GM19324 (cell line): ENCODE results near the gene STPG1.

Experiments
- ATAC-seq: cut with Tn5 transposase; IDR thresholded peaks from one replicate; pipeline ENCODE4 v1.9.1; 2021; ENCODE audit warnings: mild to moderate bottlenecking, moderate library complexity; ENCODE audit not compliant: unreplicated experiment, low FRiP score

STPG1 gene

DNA sequence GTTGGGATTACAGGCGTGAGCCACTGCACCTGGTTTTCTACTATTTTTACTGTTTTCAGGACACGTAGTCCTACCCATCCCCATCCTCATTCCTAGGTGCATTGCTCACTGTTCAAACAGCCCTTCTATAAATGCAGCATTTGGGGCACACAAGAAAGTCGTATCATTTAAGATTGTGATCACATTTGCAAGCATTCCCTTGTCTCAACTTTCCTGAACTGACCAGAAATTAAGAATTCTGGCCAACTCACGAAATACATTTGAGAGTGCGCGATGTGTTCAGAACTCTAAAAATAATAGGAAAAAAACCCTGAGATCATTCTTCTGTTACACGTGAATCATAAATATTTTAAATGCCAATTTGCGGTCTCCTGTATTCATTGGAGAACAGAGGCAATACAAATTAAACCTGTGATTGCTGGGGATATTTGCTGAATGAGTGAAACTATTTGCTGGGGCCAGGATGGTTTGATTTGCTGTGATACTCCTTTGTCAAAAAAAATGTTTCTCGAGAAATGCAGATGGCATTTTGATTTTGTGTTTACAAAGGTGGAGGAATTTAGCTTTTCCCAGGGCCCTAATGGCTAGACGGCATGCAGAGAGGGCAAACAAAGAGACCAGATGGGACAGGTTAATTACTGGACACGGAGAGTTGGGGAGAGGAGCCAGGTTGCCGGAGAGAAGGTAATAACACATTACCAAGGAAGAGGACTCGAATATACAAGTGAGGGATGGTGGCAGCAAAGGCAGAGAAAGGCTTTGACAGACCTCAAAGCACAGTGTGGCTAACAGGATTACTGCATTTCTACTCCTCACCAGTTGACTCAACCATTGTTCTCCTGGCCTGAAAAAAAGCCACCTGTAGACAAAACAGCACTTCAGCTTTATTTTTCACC lies 38.4 kb downstream of the STPG1 start:
- ATAC-seq, result no peak

DNA sequence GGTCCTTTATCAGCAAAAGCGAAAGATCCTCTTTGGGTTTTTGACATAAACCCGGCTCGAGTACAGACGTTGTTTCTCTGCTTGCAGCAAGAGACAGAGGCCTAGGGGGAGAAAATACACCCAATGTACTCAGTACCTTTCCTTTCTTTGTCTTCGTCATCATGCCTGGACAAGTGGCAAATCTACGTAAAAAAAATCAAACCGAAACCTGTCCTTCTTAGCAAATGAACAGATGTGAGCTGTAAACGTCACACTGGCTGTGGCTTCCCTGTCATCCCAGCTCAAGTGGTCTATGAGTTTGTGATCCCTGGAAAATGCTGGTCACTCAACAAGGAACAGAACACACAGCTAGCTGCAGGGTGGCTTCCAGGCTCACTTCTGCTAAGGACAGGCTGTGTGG lies 39.9 kb downstream of the STPG1 start:
- no peak for ATAC-seq

DNA sequence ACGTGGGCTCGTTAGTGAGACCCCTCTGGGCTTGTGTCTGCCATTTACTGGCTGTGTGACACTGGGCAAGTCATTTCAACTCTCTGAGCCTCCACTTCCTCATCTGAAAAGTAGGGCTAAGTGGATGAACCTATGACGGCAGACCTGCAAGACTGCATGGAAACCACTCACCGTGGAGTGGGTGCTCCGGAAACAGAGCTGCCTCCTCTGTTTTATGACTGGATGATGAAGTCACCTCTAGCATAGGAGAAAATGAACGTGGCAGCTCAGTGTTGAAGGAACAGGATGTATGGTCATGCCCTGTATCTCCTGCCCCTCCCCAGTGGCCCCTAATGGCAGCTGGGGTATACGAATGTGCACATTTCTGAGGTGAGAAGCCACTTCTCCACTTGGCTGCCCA lies 40.5 kb downstream of the STPG1 start:
- no peak for ATAC-seq

DNA sequence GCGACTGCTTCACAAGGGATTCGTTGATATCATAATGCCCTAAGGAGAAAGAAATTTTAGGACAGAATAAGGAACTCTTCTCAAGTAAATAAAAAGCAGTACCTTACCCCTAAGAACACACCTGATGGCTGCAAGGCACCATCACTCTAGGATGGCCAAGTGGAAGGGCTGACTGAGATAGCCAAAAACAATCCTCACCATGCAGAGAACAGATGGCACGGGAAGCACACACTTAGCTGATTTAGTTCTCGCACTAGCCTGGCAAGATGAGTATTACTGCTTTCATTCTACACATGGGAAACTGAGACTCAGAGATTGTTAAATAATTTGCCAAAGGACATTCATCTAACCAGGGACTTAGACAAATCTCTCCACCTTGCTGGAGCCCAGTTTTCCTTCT lies 43.8 kb downstream of the STPG1 start:
- no peak for ATAC-seq

DNA sequence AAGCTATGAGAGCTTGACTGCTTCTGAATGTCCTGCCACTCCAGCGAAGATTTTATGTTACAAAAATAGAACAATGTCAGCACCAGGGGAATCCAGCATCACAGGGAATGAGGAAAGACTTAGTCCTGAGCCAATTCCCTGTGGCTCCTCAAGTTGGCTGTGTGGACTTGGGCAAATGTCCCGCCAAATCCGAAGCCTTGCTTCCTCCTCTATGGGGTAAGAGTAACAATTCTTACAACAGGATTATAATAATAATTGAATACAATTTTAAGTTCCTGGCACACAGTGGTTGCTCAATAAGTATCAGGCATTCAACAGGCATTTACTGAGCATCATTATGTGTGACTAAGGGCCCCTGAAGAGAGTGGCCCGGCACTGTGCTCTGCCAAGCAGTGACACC lies 44.4 kb downstream of the STPG1 start:
- no peak for ATAC-seq

DNA sequence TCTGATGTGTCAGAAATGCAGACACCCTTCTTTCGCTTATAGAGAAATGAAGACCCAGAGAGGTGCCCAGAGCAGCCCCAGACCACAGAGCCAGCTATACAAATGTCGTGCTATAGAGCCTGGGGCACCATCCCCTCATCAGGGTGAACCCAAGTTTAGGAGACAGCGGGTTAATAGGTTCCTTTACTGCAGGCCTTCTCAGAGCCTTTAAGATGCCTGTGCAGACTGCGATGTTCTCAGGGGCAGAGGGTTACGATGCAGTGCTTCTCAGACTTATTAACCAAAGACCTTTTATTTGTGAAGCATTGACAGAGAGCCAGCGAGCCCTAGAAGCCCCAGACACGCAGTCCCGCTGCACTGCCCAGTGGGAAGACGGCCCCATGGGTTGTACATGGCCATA lies 46.9 kb downstream of the STPG1 start:
- ATAC-seq, result no peak

DNA sequence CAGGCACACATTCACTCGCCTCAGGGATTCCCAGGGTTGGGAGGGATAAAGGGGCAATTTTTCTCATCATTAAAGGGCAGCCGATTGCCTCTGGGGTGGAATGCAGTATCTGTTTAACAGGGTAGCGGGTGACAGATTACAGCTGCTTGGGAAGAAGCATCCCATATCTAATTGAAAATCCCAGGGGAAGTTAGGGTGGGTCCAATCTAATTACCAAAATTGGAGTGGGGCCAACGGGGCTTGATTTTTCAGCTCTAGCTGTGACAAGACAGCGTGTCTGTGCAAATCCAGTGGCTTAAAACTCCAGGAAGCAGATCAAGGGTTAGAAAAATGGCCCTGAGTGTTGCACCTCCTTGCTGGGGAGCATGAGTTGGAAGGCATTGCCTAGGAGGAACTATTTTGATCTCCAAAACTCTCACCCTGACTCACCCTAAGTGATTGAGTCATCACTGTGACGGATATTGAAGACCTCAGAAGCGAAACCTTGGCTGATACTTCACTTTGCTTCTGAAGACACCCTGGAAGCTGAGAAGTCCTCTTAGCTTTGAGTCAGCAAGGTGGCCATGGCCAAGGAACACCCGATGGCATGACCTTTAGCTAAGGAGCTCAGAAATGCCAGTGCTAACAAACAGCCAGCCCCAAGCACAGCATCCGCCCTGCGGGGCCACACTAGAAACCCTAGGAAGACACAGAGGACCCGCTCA lies 48.5 kb downstream of the STPG1 start:
- no peak for ATAC-seq

DNA sequence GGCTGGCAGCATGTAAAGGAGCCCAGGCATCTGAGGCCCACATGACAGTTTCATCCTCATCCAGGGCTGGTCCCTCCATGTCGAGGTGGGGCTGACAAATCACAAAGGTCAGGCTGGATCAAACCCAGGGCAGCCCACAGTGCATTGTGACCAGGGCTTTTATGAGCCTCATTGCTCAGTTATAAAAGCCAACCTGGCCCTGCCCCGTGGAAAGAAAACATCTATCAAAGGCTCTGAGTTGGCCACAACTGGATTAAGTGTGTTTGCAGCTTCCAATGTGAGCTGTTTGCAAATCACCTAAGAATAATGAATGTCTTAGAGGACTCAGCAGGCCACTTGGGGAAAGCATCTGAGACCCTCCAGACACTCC lies 49.0 kb downstream of the STPG1 start:
- no peak for ATAC-seq

DNA sequence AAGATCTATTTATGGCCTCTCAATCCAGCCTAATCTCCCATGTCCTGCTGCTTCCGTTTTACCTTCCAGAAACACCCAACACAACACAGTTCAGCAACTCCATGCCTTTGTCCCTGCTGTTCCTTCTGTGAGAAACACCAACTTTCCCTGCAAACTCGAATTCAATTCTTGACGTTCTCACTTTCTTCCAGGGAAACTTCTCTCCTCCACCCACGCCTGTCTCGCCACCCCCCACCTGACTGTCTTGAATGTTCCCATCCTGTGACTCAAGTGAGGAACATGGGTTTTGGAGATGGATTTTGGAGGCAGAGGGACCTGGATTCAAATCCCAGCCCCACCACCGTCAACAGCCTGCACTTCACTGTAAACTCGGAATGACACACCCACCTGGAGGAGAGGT lies 49.6 kb downstream of the STPG1 start:
- ATAC-seq, result no peak

DNA sequence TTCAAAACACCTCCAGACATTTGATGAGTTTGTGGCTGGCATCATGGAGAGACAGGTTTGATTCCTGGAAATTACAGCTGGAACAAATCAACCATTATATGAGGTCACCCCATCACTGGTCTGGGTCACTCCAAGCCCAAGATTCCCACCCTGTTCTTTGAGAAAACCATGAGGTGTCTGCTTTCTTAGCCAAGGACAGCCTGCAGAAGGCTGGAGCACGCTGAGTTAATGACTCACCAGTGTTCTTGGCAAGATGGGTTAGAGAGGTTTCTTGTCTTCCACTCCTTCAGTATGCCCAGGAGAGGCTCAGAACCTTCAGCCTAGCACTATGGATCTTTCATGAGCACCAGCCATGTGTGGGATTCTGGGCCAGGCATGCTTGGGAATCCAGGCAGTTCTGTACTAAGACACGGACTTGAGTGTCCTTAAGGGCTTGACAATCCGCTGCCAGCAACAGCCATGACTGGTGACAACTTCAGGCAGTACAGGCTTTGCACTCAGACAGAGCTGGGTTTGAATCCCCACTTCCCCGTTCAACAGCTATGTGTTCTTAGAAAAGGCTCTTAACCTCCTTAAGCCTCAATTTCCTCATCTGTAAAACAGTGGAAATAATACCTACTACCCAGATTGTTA lies 50.5 kb downstream of the STPG1 start:
- no peak for ATAC-seq

DNA sequence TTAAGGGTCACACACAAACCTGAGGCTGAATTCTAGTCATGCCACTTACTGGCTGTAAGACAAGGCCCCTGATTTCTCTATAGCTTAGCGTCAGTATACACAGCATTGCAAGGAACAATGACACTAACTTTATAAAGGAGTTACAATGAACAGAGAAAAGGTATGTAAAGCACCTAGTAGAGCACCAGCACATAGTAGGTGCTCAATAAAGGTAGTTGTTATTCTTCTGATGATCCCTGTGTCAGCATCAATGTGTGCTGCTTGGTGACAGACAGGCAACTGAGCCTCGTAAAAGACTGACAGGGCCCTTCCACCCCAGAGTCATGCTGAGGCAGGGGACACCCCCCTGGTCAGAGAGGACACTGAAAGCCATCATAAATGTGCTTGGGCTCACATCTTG lies 51.2 kb downstream of the STPG1 start:
- ATAC-seq, result no peak

DNA sequence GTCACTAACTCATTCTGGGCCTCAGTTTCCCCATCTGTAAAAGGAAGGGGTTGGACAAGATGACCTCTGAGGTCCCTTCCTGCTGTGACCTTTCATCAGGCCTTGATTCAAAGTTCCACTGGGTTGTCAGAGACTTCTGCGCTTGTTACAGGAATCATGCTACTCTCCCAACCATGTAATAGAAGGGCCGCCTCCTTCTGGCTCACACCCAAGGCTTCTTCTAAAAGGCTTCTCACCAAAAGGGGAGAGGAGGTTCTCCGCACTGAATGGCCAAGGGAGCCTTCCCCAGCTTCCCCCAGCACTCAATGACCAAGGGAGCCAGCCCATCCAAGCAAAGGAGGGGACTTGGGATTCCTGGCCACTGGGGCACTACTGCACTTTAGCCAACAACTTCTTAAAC lies 51.8 kb downstream of the STPG1 start:
- no peak for ATAC-seq

DNA sequence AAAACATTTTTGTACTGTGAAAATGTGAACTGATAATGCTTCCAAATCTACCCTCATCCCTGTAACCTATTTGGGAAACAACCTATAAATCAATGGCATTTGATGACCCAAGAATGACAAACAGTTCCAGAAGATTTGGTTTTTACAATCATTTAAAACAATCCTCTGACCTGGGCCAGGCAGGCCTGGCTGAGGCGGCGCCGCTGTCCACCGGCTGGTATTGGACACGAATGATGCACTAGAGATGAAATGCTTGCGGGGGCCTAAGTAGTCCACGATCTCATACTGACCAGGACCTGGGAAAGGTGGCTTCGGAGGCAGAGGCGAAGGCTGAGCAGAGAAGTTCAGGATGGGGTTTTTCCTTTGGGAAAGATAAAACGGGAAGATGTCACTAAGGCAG lies 52.9 kb downstream of the STPG1 start:
- no peak for ATAC-seq

DNA sequence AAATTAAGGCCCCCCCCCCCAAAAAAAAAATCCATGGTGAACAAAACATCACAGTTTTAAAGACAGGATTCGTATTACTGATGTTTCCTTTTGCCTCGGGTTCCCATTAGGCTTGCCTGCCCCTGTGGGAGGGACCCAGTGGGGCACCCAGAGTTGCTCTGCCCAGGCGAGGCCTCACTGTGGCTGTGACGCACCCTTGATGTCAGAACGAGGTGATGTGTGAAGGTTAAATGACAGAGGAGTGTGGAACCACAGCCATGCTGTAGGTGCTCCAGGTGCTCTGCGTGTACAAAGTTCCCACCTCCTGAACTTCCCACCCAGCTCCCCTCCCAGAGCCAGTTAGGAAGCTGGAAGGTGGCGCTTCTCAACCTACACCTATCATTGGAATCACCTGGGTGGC lies 56.5 kb downstream of the STPG1 start:
- ATAC-seq, result no peak

DNA sequence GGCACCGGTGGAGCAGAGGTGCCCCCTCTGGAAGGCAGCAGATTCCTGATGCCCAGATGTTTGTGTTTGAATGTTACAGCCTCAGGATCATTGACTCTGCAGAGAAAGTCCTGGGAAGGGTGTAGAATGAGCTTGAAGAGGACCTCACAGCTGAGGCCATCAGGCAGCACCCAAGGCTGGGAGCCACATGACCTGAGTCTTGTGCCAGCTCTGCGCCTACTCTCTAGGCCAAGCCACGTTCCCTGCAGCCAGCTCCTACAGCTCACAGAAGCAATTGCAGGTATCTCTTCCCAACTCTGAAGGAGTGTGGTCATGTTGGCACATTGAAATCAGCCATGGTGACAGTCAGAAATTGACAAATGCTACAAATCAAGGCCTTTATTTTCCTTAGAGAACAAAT lies 58.1 kb downstream of the STPG1 start:
- ATAC-seq, result no peak

DNA sequence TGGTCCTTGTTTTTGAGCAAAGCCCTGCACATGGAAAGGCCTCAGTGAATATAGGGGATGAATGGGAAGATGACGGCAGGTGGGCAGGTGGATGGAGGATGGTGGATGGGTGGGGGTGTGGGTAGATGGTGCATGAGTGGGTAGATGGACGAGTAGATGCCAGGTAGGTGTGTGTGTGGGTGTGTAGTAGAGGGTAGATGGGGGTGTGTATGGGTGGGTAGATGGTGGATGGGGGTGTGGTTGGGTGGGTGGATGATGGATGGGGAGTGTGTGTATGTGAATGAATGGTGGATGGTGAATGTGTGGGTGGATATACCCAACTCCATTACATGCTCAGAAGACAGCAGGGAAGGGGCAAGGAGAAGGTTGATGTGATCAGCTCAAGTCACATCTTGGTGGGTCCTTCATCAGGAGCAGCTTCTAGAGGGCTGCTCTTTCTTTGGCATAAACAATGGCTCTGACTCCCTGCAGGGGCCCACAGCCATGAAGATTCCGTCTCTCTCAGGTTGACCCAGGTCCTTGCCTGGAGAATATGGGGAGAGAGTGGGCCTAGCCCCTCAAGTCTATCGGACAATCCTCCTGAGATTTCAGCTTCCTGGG lies 60.2 kb downstream of the STPG1 start:
- ATAC-seq, result no peak

DNA sequence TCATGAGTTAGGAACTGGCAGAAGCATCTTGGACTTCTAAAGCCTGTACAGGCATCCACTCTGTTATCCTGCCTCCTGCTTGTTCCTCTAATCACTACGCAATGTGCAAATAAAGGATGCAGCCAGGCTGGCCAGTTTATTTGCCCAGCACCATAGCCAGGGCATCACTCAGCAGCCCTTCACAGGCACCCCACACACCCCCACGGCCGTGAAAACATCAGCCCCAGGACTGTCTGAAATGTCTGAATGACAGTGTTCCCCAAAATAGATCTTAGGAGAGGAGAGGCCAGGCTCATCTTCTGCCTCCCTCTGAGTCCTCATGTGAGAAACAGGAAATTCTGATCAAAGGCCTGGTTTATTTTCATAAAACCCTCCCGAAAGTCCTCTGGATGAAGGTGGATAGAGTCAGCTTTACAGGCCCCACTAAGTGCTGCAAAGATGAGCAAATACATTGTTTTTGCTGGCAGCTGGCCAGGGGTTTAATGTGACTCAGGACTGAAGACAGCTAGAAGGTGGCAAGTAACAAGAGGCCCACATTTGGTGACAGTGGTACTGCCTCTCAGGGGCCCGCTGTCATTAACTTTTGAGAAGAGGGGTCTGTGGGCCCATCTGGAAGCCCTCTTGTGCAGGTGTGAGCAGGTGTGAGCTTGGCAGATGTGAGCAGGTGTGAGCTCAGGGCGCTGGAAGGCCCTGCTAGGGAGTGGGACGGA lies 61.5 kb downstream of the STPG1 start:
- ATAC-seq, result no peak

DNA sequence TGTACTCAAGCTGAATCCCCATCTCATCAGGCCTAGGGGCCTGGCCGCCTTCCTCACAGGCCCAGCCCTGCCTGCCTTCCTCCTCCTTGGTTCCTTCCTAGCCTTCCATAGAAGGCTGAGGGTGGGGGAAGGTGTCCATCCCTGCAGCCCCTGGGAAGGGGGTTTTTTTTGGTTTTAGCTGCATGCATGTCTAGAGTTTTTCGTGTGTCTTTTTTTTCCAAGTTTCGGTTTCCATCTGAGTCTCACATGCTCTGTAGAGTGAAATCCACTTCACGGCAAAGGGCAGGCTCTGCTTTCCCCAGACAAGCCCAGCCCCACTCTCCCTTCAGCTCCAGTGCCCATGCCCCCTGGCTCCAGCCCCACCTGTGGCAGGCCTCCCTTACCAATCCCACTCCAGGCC lies 62.3 kb downstream of the STPG1 start:
- ATAC-seq, result no peak

DNA sequence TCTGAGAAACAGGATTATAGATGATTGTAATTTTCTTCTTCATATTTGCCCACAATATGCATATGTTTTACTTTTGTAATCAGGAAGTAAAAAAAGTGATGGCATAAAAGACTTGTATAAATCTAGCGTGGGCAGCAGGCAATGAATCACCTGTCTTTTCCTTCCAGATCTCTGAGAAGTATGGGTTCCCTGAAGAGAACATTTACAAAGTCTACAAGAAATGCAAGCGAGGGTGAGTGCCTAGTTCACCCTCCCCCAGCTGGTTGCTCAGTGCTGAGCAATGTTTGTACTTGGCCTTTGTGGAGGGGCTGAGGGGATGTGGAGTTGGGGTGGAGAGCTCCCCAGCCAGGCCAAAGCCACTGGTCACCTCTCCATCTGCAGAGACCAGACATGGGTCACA lies 63.7 kb downstream of the STPG1 start:
- no peak for ATAC-seq

DNA sequence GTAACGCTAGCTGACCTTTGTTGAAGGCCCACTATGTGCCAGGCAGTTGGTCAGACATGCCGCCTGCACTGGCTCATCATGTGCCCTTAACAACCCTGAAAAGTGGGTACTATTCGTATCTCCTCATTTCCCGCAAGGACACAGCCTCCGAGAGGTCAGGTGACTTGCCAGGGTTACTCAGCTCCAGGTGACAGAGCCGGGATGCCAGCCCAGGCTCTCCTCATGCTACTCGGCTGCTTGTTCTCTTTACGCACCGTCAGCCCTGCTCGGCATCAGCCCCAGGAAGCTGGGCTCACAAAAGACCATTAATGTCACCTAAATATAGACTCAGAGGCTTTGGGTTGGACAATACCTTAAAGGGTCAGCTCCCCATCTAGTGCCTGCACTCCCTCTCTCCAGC lies 65.4 kb downstream of the STPG1 start:
- no peak for ATAC-seq
